LNCAP (cell line): ENCODE measurements around the gene UBE3B.

Experiments used
- CTCF ChIP-seq: fragments of 450-650 bp; IDR thresholded peaks from 2 replicates; pipeline ENCODE4 v1.5.1; 2017; ENCODE audit warnings: mild to moderate bottlenecking

Gene UBE3B

GRCh38 chr12:109469517-109469916 lies 7.9 kb upstream of the UBE3B start:
- TF ChIP-seq CTCF, result no peak

GRCh38 chr12:109473006-109473405 lies 4.4 kb upstream of the UBE3B start:
- no peak for TF ChIP-seq CTCF

- no peak for TF ChIP-seq CTCF
Measured at GRCh38 chr12:109475121-109475520, 2.3 kb upstream of the UBE3B start.

GRCh38 chr12:109475993-109476806 lies 1.2 kb upstream of the UBE3B start:
- no peak for TF ChIP-seq CTCF

- no peak for TF ChIP-seq CTCF
Measured at GRCh38 chr12:109476807-109477184, 638 bp upstream of the UBE3B start.

- no peak for TF ChIP-seq CTCF
Measured at GRCh38 chr12:109477963-109478315, 505 bp downstream of the UBE3B start.

- no peak for TF ChIP-seq CTCF
Measured at GRCh38 chr12:109479761-109480160, 2.3 kb downstream of the UBE3B start.

GRCh38 chr12:109480356-109480755 lies 2.9 kb downstream of the UBE3B start:
- TF ChIP-seq CTCF, result no peak
